SJCRH30 (cell line): ENCODE data around the gene ZC3H8. TPM values are rescaled to one million over a fixed set of nuclear protein-coding genes. Genes with fewer than 3 reads are reported as not detected.
A peak's percentile ranks its signal among the peaks of the same experiment; 100 is the strongest.
"Not testable (repeated sequence)": the region's sequence is repeated elsewhere in the genome, so short reads cannot be mapped to it uniquely, and the experiment has no call there.

Source experiments
- DNase-seq, 2 experiments: peaks; one replicate each; pipeline ENCODE4 v3.0.0-alpha.2; 2015 to 2020
- H3K27ac ChIP-seq: fragments of 250-450 bp; sonication (Bioruptor Pico); 2 replicates; pipeline ENCODE4 v1.5.1; 2020; ENCODE audit warnings: mild to moderate bottlenecking, moderate library complexity
- H3K27me3 ChIP-seq: fragments of 250-450 bp; sonication (Bioruptor Pico); 2 replicates; pipeline ENCODE4 v1.5.1; 2020; ENCODE audit warnings: mild to moderate bottlenecking, moderate library complexity
- H3K36me3 ChIP-seq: fragments of 250-450 bp; sonication (Bioruptor Pico); 2 replicates; pipeline ENCODE4 v1.5.1; 2020; ENCODE audit warnings: mild to moderate bottlenecking, moderate library complexity
- H3K4me1 ChIP-seq: fragments of 250-450 bp; sonication (Bioruptor Pico); 2 replicates; pipeline ENCODE4 v1.5.1; 2020; ENCODE audit warnings: mild to moderate bottlenecking, moderate library complexity
- H3K4me3 ChIP-seq: fragments of 250-450 bp; sonication (Bioruptor Pico); 2 replicates; pipeline ENCODE4 v1.5.1; 2020; ENCODE audit warnings: mild to moderate bottlenecking, moderate library complexity
- H3K9me3 ChIP-seq: fragments of 250-450 bp; sonication (Bioruptor Pico); replicated peaks from 2 replicates; pipeline ENCODE4 v1.5.1; 2020; ENCODE audit warnings: mild to moderate bottlenecking, moderate library complexity
- total RNA-seq: library from RNA; depleted of rRNA; stranded (reverse); fragments of >200 nt; shearing (Covaris generic); gene quantifications from 2 replicates; pipeline ENCODE4 v1.2.3, GENCODE V29; 2014

ZC3H8 gene
- total RNA-seq, 1 experiment from 2014 or later, result 24.1 TPM

DNA sequence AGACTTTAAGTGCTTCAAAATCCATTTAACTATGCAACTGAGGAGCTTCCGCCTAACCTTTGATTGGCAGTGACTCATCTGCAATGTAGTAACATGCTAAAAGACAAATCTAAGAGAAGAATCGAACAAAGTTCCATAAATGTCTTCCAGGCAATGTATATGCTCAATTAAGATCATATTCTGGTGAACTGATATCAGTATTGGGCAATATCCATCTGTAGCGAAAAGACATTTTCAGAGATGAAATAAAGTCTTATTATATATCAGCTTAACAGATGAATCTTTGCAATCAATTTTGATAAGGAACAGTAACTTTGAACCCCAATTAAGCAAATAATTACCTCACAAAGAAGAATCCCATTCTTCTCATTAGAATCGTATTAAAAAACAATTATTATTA, 11.6 kb downstream of the ZC3H8 start:
- H3K36me3 ChIP-seq, result peaks cover 13% of the 10 kb centered on the region
- H3K27ac ChIP-seq, result no peak overlapping the region
- no peak overlapping the region for H3K4me3 ChIP-seq
- no peaks in the 10 kb centered on the region for H3K4me1 ChIP-seq
- no peak for DNase-seq
- H3K9me3 ChIP-seq, result no peaks in the 10 kb centered on the region
- no peaks in the 10 kb centered on the region for H3K27me3 ChIP-seq

DNA sequence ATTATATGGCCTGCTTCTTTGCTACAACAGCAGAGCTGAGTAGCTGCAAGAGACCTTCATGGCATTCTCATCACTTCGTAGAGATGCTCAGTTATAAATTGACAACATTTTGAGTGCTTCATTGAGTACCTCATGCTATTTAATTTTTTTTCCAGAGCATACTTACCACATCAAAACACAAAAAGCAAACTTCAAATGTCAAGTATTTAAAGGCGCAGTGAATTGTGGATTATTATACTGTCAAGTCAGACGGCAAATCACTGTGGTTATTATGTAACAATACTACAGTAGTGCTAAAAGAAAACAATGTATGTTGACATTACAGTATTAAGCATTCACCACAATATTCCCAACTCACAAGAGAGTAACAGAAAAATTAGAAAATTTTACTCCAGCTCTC, 12.5 kb downstream of the ZC3H8 start:
- Histone ChIP-seq H3K4me3 (no peak overlapping the region), H3K9me3 (no peaks in the 10 kb centered on the region), H3K27me3 (no peaks in the 10 kb centered on the region), H3K4me1 (no peaks in the 10 kb centered on the region), H3K27ac (no peak overlapping the region), H3K36me3 (peaks cover 6% of the 10 kb centered on the region)
- DNase-seq, result no peak

DNA sequence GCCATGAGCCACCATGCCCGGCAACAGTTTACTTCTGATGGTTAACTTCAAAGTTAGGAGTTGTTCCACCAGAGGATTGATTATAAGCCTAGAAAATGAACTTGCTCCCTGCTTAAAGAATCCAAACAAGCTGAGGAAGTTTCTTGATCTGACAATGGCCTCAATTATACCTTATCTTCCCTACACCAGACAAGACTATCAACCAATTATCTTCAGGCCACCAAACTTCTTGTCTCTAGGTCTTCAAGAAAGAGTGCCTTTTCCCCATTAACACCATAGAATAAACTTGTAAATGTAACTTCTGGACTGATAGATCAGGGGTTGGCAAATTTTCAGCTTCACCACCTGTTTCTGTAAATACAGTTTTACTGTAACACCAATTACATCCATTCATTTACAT, 15.0 kb downstream of the ZC3H8 start:
- Histone ChIP-seq H3K36me3 (peaks cover 2% of the 10 kb centered on the region), H3K27ac (no peak overlapping the region), H3K4me1 (no peaks in the 10 kb centered on the region), H3K9me3 (no peaks in the 10 kb centered on the region), H3K27me3 (no peaks in the 10 kb centered on the region), H3K4me3 (no peak overlapping the region)
- DNase-seq, result no peak

DNA sequence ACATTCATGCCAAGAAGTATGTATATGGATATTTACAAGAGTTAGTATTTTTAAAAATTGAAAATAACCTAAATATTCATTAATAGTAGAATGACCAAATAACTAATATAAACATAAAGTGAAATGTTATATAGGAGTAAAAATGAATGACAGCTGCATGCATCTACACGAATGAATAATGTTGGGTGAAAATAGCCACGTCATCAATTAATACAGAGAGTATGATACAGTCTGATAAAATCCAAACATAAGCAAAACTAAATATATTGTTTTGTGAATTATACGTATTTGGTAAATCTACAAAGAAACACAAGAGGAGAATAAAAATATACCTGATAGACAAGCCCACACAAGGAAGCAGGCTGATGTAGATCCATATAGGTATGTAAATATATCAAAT, 24.5 kb downstream of the ZC3H8 start:
- no peak for DNase-seq
- Histone ChIP-seq H3K4me1 (peaks cover 3% of the 10 kb centered on the region; the same call in 1 of the 2 replicates), H3K27me3 (no peaks in the 10 kb centered on the region), H3K4me3 (no peak overlapping the region), H3K36me3 (peaks cover 34% of the 10 kb centered on the region), H3K9me3 (no peaks in the 10 kb centered on the region), H3K27ac (no peak overlapping the region)

DNA sequence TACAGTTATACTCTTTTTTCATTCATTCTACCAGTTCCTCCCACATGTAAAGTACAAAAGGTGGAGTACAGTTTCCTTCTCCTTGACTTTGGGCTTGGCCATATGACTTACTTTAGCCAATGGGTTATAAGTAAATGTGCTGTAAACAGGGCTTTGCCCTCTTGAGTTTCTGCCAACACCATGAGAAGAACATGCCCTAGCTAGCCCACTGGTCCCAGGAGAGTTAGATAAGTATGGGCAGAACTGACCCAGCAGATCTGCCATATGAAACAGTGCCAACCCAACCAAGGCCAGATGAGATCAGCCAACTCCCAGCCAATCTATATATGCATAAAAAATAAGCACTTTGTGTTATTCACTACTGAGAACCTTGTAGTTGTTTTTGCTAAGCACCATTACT, 25.5 kb downstream of the ZC3H8 start:
- Histone ChIP-seq H3K27me3 (no peaks in the 10 kb centered on the region), H3K4me1 (peaks cover 3% of the 10 kb centered on the region; the same call in 1 of the 2 replicates), H3K9me3 (no peaks in the 10 kb centered on the region), H3K4me3 (no peak overlapping the region), H3K36me3 (peaks cover 35% of the 10 kb centered on the region), H3K27ac (peak overlapping the region; percentile 41)
- peak; percentile 46 to 54 for DNase-seq

DNA sequence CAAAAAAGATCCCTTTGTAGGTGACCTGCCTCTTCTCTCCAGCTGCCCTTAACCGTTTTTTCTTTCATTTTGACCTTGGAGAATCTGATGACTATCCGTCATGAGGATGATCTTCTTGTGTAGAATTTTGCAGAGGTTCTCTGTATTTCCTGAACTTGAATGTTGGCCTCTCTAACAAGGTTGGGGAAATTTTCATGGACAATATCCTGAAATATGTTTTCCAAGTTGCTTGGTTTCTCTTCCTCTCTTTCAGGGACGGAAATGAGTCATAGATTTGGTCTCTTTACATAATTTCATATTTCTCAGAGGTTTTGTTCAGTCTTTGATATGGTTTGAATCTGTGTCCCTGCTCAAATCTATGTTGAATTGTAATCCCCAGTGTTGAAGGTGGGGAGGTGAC, 34.0 kb downstream of the ZC3H8 start:
- Histone ChIP-seq H3K36me3 (peaks cover 32% of the 10 kb centered on the region), H3K27ac (no peak overlapping the region), H3K27me3 (no peaks in the 10 kb centered on the region), H3K4me3 (no peak overlapping the region), H3K9me3 (no peaks in the 10 kb centered on the region), H3K4me1 (no peaks in the 10 kb centered on the region)
- no peak for DNase-seq

DNA sequence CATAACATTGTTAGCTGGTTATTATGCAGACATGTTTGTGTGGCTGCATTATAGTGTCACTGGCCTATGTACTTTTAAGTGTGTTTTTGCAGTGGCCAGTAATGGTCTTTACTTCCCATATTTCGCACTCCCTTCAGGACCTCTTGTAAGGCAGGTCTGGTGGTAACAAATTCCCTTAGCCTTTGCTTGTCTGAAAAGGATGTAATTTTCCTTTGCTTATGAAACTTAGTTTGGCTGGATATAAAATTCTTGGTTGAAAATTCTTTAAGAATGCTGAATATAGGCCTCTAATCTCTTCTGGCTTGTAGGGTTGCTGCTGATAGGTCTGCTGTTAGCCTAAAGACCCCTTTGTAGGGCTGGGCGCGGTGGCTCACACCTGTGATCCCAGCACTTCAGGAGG, 34.7 kb downstream of the ZC3H8 start:
- Histone ChIP-seq H3K27me3 (no peaks in the 10 kb centered on the region), H3K36me3 (peaks cover 37% of the 10 kb centered on the region), H3K9me3 (no peaks in the 10 kb centered on the region), H3K4me3 (no peak overlapping the region), H3K4me1 (no peaks in the 10 kb centered on the region), H3K27ac (no peak overlapping the region)
- DNase-seq, result no peak

DNA sequence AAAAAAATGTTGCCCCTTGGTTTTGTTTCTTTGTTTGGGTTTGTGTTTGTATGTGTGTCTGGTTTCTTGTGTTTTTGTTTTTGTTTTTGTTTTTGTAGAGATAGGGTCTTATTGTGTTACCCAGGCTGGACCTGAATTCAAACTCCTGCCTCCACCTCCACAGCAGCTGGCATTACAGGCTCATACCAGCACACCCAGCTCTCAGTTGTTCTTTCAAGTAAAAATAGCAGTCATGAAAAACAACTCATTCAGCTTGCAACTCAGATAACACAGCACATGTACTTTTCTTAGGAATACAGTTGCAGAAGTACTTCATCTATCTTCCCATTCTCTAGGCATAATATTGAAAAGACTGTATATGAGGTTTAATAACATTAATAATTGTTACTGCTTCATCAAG, 37.0 kb downstream of the ZC3H8 start:
- no peak overlapping the region for H3K27ac ChIP-seq
- H3K4me3 ChIP-seq, result no peak overlapping the region
- no peak for DNase-seq
- no peaks in the 10 kb centered on the region for H3K27me3 ChIP-seq
- H3K36me3 ChIP-seq, result peaks cover 33% of the 10 kb centered on the region
- H3K4me1 ChIP-seq, result no peaks in the 10 kb centered on the region
- no peaks in the 10 kb centered on the region for H3K9me3 ChIP-seq

DNA sequence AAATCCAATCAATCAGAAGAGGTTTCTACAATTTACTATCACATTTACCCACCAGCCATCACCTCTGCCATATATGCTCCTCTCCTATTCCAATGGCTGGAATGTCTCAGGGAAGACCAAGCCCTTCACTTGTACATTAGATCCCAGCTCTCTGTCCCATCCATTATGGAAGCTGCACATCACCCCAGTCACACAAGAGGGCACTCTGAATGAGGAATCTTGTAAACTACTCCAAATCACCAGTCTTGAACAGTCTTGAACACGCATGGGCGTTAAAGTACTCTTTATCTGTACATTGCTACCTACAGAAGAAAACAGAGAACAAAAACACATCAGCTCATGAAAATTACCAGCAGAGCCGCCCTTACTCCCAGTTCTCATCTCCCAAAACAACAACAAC, 38.7 kb downstream of the ZC3H8 start:
- peaks cover 22% of the 10 kb centered on the region for H3K36me3 ChIP-seq
- no peak overlapping the region for H3K4me3 ChIP-seq
- H3K4me1 ChIP-seq, result no peaks in the 10 kb centered on the region
- no peak overlapping the region for H3K27ac ChIP-seq
- H3K9me3 ChIP-seq, result no peaks in the 10 kb centered on the region
- DNase-seq, result no peak
- H3K27me3 ChIP-seq, result no peaks in the 10 kb centered on the region

DNA sequence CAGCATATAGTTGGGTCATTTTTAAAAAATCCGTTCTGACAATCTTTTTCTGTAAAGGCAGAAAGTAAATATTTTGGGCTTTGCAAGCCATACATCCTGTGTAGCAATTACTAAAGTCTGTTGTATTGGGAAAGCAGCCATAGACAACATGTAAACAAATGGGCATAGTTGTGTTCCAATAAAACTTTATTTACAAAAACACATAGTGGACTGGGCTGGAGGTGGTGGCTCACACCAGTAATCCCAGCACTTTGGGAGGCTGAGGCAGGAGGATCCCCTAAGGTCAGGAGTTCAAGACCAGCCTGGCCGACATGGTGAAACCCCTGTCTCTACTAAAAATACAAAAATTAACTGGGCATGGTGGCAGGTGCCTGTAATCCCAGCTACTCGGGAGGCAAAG, 46.9 kb downstream of the ZC3H8 start:
- not testable (repeated sequence) for H3K9me3 ChIP-seq, H3K36me3 ChIP-seq, H3K27me3 ChIP-seq, H3K27ac ChIP-seq, DNase-seq, H3K4me1 ChIP-seq, H3K4me3 ChIP-seq

DNA sequence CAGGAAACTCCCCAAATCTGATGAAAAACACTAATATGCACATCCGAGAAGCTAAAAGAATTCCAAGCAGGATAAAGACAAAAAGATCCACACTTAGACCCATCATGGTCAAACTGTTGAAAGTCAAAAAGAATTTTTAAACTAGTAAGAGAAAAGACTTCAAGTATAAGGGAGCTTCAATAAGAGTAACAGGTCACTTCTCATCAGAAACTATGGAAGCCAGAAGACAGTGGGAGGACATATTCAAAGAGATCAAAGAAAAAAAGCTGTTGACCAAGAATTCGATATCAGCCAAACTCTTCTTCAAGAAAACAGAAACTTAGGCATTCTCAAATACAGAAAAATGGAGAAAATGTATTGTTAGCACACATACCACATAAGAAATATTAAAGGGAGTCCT, 50.4 kb downstream of the ZC3H8 start:
- H3K4me1 ChIP-seq, result no peaks in the 10 kb centered on the region
- H3K4me3 ChIP-seq, result no peak overlapping the region
- no peaks in the 10 kb centered on the region for H3K27me3 ChIP-seq
- DNase-seq, result peak in 1 of 2 experiments; percentile 33
- H3K9me3 ChIP-seq, result peaks cover 6% of the 10 kb centered on the region
- H3K36me3 ChIP-seq, result no peaks in the 10 kb centered on the region; the same call in 1 of the 2 replicates
- no peak overlapping the region for H3K27ac ChIP-seq

DNA sequence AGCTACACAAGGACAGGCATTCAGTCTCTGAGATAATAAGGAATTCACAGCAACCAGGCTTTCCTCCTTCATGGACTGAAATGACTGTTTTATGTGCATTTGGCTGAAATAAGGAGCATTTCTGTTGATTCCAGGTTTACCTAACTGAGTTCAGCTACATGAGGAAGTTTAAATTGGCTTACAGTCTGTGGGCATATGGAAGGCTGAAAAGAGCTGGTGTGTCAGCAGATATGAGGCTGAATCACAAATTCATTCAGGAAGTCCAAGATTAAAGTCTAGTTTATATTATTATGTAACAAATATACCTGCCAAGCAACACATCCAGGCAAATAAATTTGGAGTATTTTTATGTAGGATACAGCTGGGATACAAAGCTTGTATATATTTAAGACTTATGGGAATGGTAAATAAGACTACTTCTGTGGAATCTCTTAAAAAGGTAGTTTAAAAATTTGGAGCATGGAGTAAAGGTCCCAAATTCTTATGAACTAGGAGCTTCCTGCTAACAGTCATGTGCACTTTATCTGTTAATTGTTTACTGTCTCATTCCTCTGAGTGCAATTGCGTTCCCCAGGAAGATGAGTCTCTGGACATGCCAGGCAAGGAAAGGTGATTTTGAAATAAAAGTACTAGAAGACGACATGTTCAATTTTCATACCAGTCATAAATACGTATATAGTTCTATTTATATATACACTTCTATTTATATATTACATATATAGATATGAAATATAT, 53.0 kb downstream of the ZC3H8 start:
- Histone ChIP-seq H3K27me3 (no peaks in the 10 kb centered on the region), H3K36me3 (no peaks in the 10 kb centered on the region; the same call in 1 of the 2 replicates), H3K9me3 (peaks cover 6% of the 10 kb centered on the region), H3K4me3 (no peak overlapping the region), H3K27ac (no peak overlapping the region), H3K4me1 (no peaks in the 10 kb centered on the region)
- no peak for DNase-seq

DNA sequence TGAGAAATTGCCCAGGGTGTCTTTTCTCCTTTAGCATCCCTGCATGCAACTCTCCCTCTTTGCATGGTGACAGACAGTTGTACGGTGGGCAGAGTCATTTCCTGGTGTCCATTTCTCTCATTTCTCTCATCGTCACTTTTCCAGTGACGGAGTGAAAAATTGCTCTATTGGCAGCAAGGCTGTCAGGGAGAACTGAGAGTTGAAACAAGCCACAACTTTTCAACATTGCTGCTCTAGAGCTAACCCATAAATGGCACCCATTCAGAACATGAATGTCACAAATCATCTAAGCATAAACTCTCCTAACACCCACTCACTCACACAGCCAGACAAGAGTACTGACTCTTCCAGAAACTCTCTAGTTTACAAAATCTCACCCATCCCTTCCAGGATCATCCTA, 55.7 kb downstream of the ZC3H8 start:
- Histone ChIP-seq H3K4me3 (no peak overlapping the region), H3K36me3 (no peaks in the 10 kb centered on the region), H3K4me1 (no peaks in the 10 kb centered on the region), H3K27me3 (no peaks in the 10 kb centered on the region), H3K9me3 (peaks cover under 1% of the 10 kb centered on the region), H3K27ac (no peak overlapping the region)
- DNase-seq, result no peak

DNA sequence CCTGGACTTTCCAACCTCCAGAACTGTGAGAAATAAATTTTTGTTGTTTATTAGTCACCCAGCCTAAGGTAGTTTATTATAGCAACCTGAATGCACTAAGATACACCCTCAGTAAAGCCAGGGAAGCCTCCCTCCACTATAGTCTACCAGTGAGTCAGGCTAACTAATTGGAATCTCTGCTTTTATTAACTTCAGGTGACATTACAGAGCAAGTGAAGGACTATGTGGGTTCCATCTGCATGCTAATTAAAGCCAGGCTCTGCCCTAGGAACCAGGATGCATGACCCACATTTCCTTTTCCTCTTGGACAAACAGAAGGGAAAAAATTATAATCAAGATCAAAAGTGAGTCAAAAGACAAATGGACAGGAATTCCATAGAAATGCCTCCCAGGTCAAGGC, 56.1 kb downstream of the ZC3H8 start:
- Histone ChIP-seq H3K27me3 (no peaks in the 10 kb centered on the region), H3K4me3 (no peak overlapping the region), H3K4me1 (no peaks in the 10 kb centered on the region), H3K27ac (no peak overlapping the region), H3K9me3 (no peaks in the 10 kb centered on the region; the same call in none of the 2 replicates), H3K36me3 (no peaks in the 10 kb centered on the region)
- DNase-seq, result no peak

DNA sequence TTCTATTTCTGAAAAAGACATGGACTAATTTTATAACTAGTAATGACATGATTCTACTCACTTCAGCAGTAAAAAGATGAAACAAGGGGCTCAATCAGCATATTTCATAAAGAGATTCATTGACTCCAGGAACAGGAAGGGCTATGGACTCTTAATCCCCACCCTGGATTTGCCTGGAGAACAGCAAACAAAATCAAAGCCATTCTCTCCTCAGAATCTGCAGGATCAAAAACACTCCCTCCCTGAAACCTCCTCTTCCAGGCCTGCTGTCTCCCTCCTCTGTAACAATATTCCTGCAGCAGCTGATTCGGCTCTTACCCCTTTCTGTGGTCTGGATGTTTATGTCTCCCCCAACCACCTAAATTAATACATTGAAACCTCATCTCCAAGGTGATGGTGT, 57.0 kb downstream of the ZC3H8 start:
- Histone ChIP-seq H3K4me3 (no peak overlapping the region), H3K27me3 (no peaks in the 10 kb centered on the region), H3K9me3 (no peaks in the 10 kb centered on the region), H3K36me3 (no peaks in the 10 kb centered on the region), H3K27ac (no peak overlapping the region), H3K4me1 (no peaks in the 10 kb centered on the region)
- peak in 1 of 2 experiments; percentile 54 for DNase-seq

DNA sequence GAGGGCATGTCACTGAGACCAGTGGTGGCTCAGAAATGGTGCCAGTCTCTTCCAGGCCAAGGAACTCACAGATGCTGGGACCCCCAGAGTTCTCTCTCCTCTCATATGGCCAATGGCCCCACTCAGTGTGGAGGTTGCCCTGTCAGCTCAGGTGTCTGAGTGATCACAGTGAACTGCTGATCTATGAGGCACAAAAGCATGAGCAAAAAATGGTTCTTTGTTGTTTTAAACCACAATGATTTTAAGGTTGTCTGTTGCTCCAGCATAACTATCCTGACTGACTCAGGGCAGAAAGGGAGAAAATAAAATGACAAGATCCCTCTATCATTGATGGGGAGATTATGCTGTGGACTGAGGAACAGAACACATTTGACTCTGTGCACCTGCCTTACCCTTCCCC, 58.9 kb downstream of the ZC3H8 start:
- no peaks in the 10 kb centered on the region for H3K36me3 ChIP-seq
- no peak overlapping the region for H3K27ac ChIP-seq
- H3K27me3 ChIP-seq, result no peaks in the 10 kb centered on the region
- H3K4me1 ChIP-seq, result no peaks in the 10 kb centered on the region
- DNase-seq, result no peak
- H3K4me3 ChIP-seq, result no peak overlapping the region
- H3K9me3 ChIP-seq, result no peaks in the 10 kb centered on the region
